CD4-positive, alpha-beta T cell (primary cell): ENCODE results near the gene ALOX5AP. TPM values are rescaled to one million over a fixed set of nuclear protein-coding genes. Genes with fewer than 3 reads are reported as not detected.

Experiments used
- ATAC-seq: fragments of 200-7000 bp; cut with Tn5 transposase; one replicate; pipeline ENCODE4 v1.10.0; 2022; ENCODE audit warnings: mild to moderate bottlenecking; ENCODE audit not compliant: poor library complexity
- CTCF ChIA-PET: fragments of 350-600 bp; sonication (Branson Sonifier 250); formaldehyde crosslinking; loops from one replicate; lab custom pipeline; 2021; ENCODE audit warnings: antibody characterized with exemption, inconsistent platforms; lab: Charles Lee
- POLR2A ChIA-PET: fragments of 350-600 bp; sonication (Branson Sonifier 250); formaldehyde crosslinking; loops from one replicate; lab custom pipeline; 2021; ENCODE audit warnings: antibody characterized with exemption, inconsistent platforms; lab: Charles Lee
- DNase-seq, 14 experiments: peaks; one replicate each; pipeline ENCODE4 v3.0.0-alpha.2; 2013 to 2020; ENCODE audit warnings: mixed read lengths in 2 of 14
- H3K27ac ChIP-seq, 2 donors: one replicate each; pipeline versions ENCODE4 v1.5.1 to v1.7.0; 2013; ENCODE audit warnings: low read length in 2 of 2, low read depth in 1 of 2, mild to moderate bottlenecking in 1 of 2
- H3K27me3 ChIP-seq, 2 experiments: 1 replicate in 1 of 2; 2 replicates in 1 of 2; pipeline versions ENCODE4 v1.6.1 to v1.7.0; 2013; ENCODE audit warnings: low read length in 2 of 2, control low read depth in 1 of 2, mild to moderate bottlenecking in 1 of 2, moderate library complexity in 1 of 2; ENCODE audit not compliant: insufficient read depth in 2 of 2, control insufficient read depth in 1 of 2
- H3K36me3 ChIP-seq: one replicate; pipeline ENCODE4 v1.6.1; 2013; ENCODE audit warnings: low read length, control low read depth; ENCODE audit not compliant: insufficient read depth
- H3K4me1 ChIP-seq: one replicate; pipeline ENCODE4 v1.6.1; 2013; ENCODE audit warnings: low read length, control low read depth; ENCODE audit not compliant: insufficient read depth
- H3K4me3 ChIP-seq: one replicate; pipeline ENCODE4 v1.5.1; 2013; ENCODE audit warnings: mild to moderate bottlenecking, low read length, moderate library complexity
- H3K9me3 ChIP-seq, 2 experiments: 1 replicate in 1 of 2; 2 replicates in 1 of 2; pipeline versions ENCODE4 v1.6.1 to v1.7.0; 2013; ENCODE audit warnings: low read length in 2 of 2, mild to moderate bottlenecking in 2 of 2, control low read depth in 1 of 2, moderate library complexity in 1 of 2; ENCODE audit not compliant: control insufficient read depth in 1 of 2, insufficient read depth in 1 of 2
- H3K27ac Mint-ChIP-seq: one replicate; pipeline ENCODE4 v1.8.0; 2020; ENCODE audit warnings: mixed read lengths
- H3K27me3 Mint-ChIP-seq: one replicate; pipeline ENCODE4 v1.8.0; 2021; ENCODE audit warnings: mixed read lengths
- H3K36me3 Mint-ChIP-seq: one replicate; pipeline ENCODE4 v1.8.0; 2021; ENCODE audit warnings: low read depth, mixed read lengths
- H3K4me1 Mint-ChIP-seq: one replicate; pipeline ENCODE4 v1.8.0; 2021; ENCODE audit warnings: low read depth, mixed read lengths
- H3K4me3 Mint-ChIP-seq: one replicate; pipeline ENCODE4 v1.8.0; 2020; ENCODE audit warnings: mild to moderate bottlenecking, mixed read lengths
- H3K9me3 Mint-ChIP-seq: one replicate; pipeline ENCODE4 v1.8.0; 2020; ENCODE audit warnings: mixed read lengths
- intact Hi-C, 2 experiments: fragments of 100-400 bp; cut with DNase I in 1 of 2; cut with micrococcal nuclease in 1 of 2; formaldehyde crosslinking; loops; one replicate each; pipeline versions ENCODE4 v1.15.1 to v1.9.0; 2023 to 2025; cut with DNase I, micrococcal nuclease
- total RNA-seq, 174 experiments: library from RNA in 2 of 174; stranded (reverse) in 2 of 174; gene quantifications; one replicate each; pipeline ENCODE4 v1.2.3 and lab custom pipeline; 2021 to 2026
- TF ChIP-seq, protein P1 (sequence below): fragments of 200-600 bp; IDR thresholded peaks from one replicate; pipeline ENCODE4 v1.8.0; 2022; ENCODE audit warnings: antibody characterized with exemption, mild to moderate bottlenecking

Gene ALOX5AP
- total RNA-seq, 2 experiments from 2014 or later, result 16.5 to 19.0 TPM

DNA sequence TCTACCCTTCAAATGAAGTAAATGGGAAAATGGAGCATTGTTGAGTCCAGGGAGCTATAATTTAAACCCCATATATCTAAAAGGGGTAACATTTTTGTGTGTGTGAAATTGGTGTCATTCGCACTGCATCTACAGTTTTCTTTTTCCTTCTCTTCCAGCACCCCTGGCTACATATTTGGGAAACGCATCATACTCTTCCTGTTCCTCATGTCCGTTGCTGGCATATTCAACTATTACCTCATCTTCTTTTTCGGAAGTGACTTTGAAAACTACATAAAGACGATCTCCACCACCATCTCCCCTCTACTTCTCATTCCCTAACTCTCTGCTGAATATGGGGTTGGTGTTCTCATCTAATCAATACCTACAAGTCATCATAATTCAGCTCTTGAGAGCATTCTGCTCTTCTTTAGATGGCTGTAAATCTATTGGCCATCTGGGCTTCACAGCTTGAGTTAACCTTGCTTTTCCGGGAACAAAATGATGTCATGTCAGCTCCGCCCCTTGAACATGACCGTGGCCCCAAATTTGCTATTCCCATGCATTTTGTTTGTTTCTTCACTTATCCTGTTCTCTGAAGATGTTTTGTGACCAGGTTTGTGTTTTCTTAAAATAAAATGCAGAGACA lies 28.6 kb downstream of the ALOX5AP start:
- H3K4me3 Mint-ChIP-seq, result no peak overlapping the region
- peaks cover 60% of the 10 kb centered on the region for H3K36me3 Mint-ChIP-seq
- CTCF ChIA-PET, result interaction anchor here (0.6 kb wide), 1 partner anchor 9 kb away, joined by 3 read pairs; no protein-coding TSS in a partner anchor
- no peaks in the 10 kb centered on the region for H3K9me3 Mint-ChIP-seq
- TF ChIP-seq, protein P1, sequence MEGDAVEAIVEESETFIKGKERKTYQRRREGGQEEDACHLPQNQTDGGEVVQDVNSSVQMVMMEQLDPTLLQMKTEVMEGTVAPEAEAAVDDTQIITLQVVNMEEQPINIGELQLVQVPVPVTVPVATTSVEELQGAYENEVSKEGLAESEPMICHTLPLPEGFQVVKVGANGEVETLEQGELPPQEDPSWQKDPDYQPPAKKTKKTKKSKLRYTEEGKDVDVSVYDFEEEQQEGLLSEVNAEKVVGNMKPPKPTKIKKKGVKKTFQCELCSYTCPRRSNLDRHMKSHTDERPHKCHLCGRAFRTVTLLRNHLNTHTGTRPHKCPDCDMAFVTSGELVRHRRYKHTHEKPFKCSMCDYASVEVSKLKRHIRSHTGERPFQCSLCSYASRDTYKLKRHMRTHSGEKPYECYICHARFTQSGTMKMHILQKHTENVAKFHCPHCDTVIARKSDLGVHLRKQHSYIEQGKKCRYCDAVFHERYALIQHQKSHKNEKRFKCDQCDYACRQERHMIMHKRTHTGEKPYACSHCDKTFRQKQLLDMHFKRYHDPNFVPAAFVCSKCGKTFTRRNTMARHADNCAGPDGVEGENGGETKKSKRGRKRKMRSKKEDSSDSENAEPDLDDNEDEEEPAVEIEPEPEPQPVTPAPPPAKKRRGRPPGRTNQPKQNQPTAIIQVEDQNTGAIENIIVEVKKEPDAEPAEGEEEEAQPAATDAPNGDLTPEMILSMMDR, result no peak
- no peaks in the 10 kb centered on the region for H3K4me1 Mint-ChIP-seq
- no peaks in the 10 kb centered on the region for H3K27me3 Mint-ChIP-seq
- Histone ChIP-seq H3K27ac (no peak overlapping the region), H3K4me3 (no peak overlapping the region), H3K9me3 (no peaks in the 10 kb centered on the region), H3K36me3 (peaks cover 50% of the 10 kb centered on the region), H3K27me3 (no peaks in the 10 kb centered on the region), H3K4me1 (no peaks in the 10 kb centered on the region)
- no peak overlapping the region for H3K27ac Mint-ChIP-seq
- POLR2A ChIA-PET, result no interaction called here
- DNase-seq, result no peak
- ATAC-seq, result no peak
- intact Hi-C loops, result no loop called here

DNA sequence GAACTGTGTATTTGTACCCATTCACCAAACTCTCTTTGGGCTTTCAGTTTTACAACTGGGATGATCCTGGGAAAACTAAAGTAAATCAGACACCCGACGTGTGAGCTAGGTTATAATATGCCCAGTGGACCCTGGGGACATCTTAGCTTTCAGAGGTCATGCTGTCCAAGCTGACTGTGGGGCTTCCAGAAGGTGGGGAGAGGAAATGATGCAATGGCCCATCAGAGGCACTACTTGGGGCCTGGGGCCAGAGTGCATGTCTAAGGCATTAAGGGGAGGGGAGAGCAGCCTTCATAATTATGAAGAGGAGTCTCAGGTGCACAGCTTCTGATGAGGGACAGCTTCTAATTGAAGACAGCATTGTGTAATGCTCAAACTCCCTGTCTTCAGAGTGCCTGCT lies 30.9 kb downstream of the ALOX5AP start:
- ATAC-seq, result no peak
- intact Hi-C loops, result no loop called here
- TF ChIP-seq, protein P1, result no peak

DNA sequence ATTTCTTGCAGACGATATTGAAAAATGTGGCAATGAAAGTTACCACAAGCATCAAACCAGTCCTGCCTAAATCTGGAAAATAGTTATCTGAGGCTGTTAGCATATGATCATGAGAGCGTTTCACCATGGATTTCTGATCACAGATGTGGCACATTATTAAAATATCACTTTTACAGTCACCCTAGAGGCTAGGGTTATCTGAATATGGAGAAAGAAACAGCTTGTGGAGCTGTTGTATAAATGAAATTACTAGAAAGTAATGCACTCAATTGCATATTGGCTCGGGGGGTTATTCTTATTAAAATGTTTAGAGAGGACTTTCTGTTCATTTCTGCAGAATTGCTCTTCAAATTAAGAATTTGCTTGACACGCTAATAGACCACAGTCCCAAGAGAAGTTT lies 35.6 kb downstream of the ALOX5AP start:
- POLR2A ChIA-PET, result no interaction called here
- DNase-seq (no peak), ATAC-seq (no peak)
- Mint-ChIP-seq H3K9me3 (no peaks in the 10 kb centered on the region), H3K27me3 (no peaks in the 10 kb centered on the region), H3K4me1 (peaks cover 17% of the 10 kb centered on the region), H3K27ac (no peak overlapping the region), H3K36me3 (peaks cover 8% of the 10 kb centered on the region), H3K4me3 (no peak overlapping the region)
- Histone ChIP-seq H3K27me3 (no peaks in the 10 kb centered on the region), H3K4me1 (peaks cover 20% of the 10 kb centered on the region), H3K9me3 (no peaks in the 10 kb centered on the region), H3K4me3 (no peak overlapping the region), H3K36me3 (no peaks in the 10 kb centered on the region), H3K27ac (no peak overlapping the region)
- CTCF ChIA-PET, result no interaction called here
- intact Hi-C loops, result no loop called here
- TF ChIP-seq, protein P1, result no peak

More for the DNA sequence above, 30.9 kb downstream of the ALOX5AP start:
- H3K27ac ChIP-seq, result no peak overlapping the region
- Mint-ChIP-seq H3K4me1 (no peaks in the 10 kb centered on the region), H3K27ac (no peak overlapping the region), H3K9me3 (no peaks in the 10 kb centered on the region), H3K36me3 (peaks cover 43% of the 10 kb centered on the region), H3K4me3 (no peak overlapping the region), H3K27me3 (no peaks in the 10 kb centered on the region)
- H3K27me3 ChIP-seq, result no peaks in the 10 kb centered on the region
- no peaks in the 10 kb centered on the region for H3K4me1 ChIP-seq
- ChIA-PET POLR2A (no interaction called here), CTCF (no interaction called here)
- H3K4me3 ChIP-seq, result no peak overlapping the region
- H3K36me3 ChIP-seq, result peaks cover 30% of the 10 kb centered on the region
- H3K9me3 ChIP-seq, result no peaks in the 10 kb centered on the region
- no peak for DNase-seq
